H1 (cell line): ENCODE data around the gene DDX60. TPM values are rescaled to one million over a fixed set of nuclear protein-coding genes. Genes with fewer than 3 reads are reported as not detected.

Experiments
- TAF1 ChIP-seq: IDR thresholded peaks from 2 replicates; pipeline ENCODE4 v1.6.1; 2011; ENCODE audit warnings: mild to moderate bottlenecking, low read depth, low read length
- polyA plus RNA-seq, 7 experiments: library from polyadenylated mRNA; depleted of rRNA in 3 of 7; stranded (reverse) in 5 of 7; unstranded in 2 of 7; fragments of >200 nt in 5 of 7; fragments of 200-250 nt in 2 of 7; gene quantifications; 1 replicate in 5 of 7; 2 replicates in 1 of 7; 4 replicates in 1 of 7; pipeline versions ENCODE4 v1.2.1 to v1.2.3, GENCODE V29; 2011 to 2013; ENCODE audit warnings: missing spikeins in 2 of 7, mixed read lengths in 2 of 7
- total RNA-seq: library from RNA; stranded (reverse); fragmentation: NEBNext Ultra II Directional; extraction: Animal tissue kit (Norgen Biotek cat#: 25700); gene quantifications from 2 replicates; pipeline ENCODE4 v1.2.1, GENCODE V29; 2021

Gene DDX60
- total and polyA plus RNA-seq, 2 of the 8 experiments (the other 6 are each of a cell fraction or from before 2014, with no cell fraction given): 1.00 to 1.6 TPM

DNA sequence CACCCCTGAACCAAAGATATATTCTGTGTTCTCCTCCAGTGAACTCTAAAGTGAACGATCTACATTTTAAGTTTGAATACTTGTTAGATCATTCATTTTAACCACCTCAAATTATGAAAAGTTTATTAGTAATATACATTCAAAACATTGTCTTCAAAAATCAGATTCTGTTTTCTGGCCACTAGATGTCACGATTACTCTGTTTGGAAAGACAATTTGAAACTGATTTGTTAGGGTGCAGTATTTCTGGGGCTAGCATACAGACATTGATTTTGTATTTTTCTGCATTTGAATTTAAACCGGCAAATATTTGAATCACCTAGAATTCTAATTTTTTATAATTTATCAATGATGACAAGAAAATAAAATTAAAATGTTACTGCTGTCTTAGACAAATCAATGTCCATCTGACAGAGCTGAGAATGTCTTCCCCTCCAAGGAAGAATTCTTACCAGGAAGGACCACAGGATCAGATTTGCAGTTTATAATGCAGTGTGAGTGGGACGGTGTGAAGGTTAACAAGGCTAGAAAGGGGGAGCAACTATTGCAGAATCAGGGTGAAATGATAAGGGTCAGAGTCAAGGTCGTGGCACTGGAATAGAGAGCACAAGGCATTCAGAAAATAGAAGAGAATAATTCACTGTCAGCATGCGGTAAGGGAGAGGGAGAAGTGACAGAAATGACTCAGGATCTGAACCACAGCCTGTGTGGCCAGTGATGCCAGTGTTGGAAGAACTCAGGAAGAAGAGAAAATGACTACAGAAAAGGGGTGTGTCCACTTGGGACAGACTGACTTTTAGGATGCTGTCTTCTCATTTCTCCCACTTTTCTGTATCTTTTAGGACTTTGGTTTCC lies 134.6 kb downstream of the DDX60 start (continued):
- no peak for TF ChIP-seq TAF1
